OCI-LY1 (cell line): ENCODE measurements around the gene PIGV.

Experiments
- CTCF ChIP-seq: fragments of 200-600 bp; sonication (generic), shearing (Covaris generic); IDR thresholded peaks from 2 replicates; pipeline ENCODE4 v1.5.1; 2017; ENCODE audit warnings: mild to moderate bottlenecking, antibody characterized with exemption, low read length, moderate library complexity, mixed read lengths
- EZH2 ChIP-seq: fragments of 200-600 bp; sonication (generic), shearing (Covaris generic); IDR thresholded peaks from 2 replicates; pipeline ENCODE4 v1.8.0; 2017; ENCODE audit warnings: borderline replicate concordance, mixed run types, mild to moderate bottlenecking, antibody characterized with exemption, low read length, moderate library complexity, mixed read lengths

GRCh38 chr1:26786437-26787380, 1.0 kb upstream of the PIGV start:
- TF ChIP-seq CTCF (no peak), EZH2 (no peak)
